GM19468 (cell line): ENCODE results near the gene KRTAP10-9.
"Not testable (repeated sequence)": the region's sequence is repeated elsewhere in the genome, so short reads cannot be mapped to it uniquely, and the experiment has no call there.

Source experiments
- ATAC-seq: cut with Tn5 transposase; IDR thresholded peaks from one replicate; pipeline ENCODE4 v1.9.1; 2021; ENCODE audit warnings: mild to moderate bottlenecking, moderate library complexity, moderate number of reproducible peaks; ENCODE audit not compliant: unreplicated experiment; ENCODE audit errors: extremely low read depth

Gene KRTAP10-9

GRCh38 chr21:44656868-44657267 lies 30.0 kb downstream of the KRTAP10-9 start:
- ATAC-seq = no peak

- no peak for ATAC-seq
Observed at GRCh38 chr21:44657635-44658540, 31.0 kb downstream of the KRTAP10-9 start, which contains the start of gene KRTAP12-3. Gene KRTAP12-3 (plus strand): TSS chr21:44657932. CDS start chr21:44657980, 48 bp downstream.

GRCh38 chr21:44658541-44658910 lies 31.6 kb downstream of the KRTAP10-9 start:
- no peak for ATAC-seq

- ATAC-seq = no peak
Observed at GRCh38 chr21:44658913-44659595, 32.2 kb downstream of the KRTAP10-9 start.

GRCh38 chr21:44661567-44661966 lies 34.7 kb downstream of the KRTAP10-9 start:
- ATAC-seq = not testable (repeated sequence)

GRCh38 chr21:44664691-44665090 lies 37.8 kb downstream of the KRTAP10-9 start:
- ATAC-seq = no peak

- no peak for ATAC-seq
Observed at GRCh38 chr21:44666401-44667320, 39.8 kb downstream of the KRTAP10-9 start, which contains the start of gene KRTAP12-2. Gene KRTAP12-2 (minus strand): TSS chr21:44666927. CDS start chr21:44666886, 41 bp downstream.

- ATAC-seq = no peak
Observed at GRCh38 chr21:44667612-44668011, 40.7 kb downstream of the KRTAP10-9 start.

- ATAC-seq = no peak
Observed at GRCh38 chr21:44670642-44671432, 43.9 kb downstream of the KRTAP10-9 start.

GRCh38 chr21:44671911-44672310 lies 45.0 kb downstream of the KRTAP10-9 start:
- ATAC-seq = no peak

- no peak for ATAC-seq
Observed at GRCh38 chr21:44677881-44678280, 51.0 kb downstream of the KRTAP10-9 start.
